ENCODE measurements around the gene ABCF2. TPM values are rescaled to one million over a fixed set of nuclear protein-coding genes. Genes with fewer than 3 reads are reported as not detected.

Gene ABCF2
- polyA plus RNA-seq, 1 of the 3 experiments (the other 2 are of a cell fraction) = 75.4 TPM

- Histone ChIP-seq H3K4me1 (ENCODE audit: control insufficient read depth in 1 of 2, insufficient read depth in 2 of 2, low read depth in 1 of 2, low read length in 1 of 2) (peaks cover 0 to 9% of the 10 kb centered on the region in 2 experiments; a peak in 1 of 4 replicates), H2AFZ (ENCODE audit: low read depth) (peak overlapping the region; percentile 51; the same call in 1 of the 2 replicates), H3K9me3 (no peaks in the 10 kb centered on the region), H3K27me3 (ENCODE audit: insufficient read depth) (peaks cover 84% of the 10 kb centered on the region), H3K4me3 (ENCODE audit: low read depth in 2 of 2, low read length in 1 of 2) (peak overlapping the region; percentile 41 to 46; a peak in 3 of 4 replicates), H3F3A (replicated peaks; ENCODE audit: insufficient read depth) (no peaks in the 10 kb centered on the region), H3K27ac (ENCODE audit: low read depth in 2 of 2, low read length in 1 of 2) (no peak overlapping the region), H3K36me3 (replicated peaks in 1 of 2; ENCODE audit: control insufficient read depth in 1 of 2, insufficient read depth in 2 of 2, low read length in 1 of 2) (no peaks in the 10 kb centered on the region), H3K9ac (no peak overlapping the region), H3K9me2 (no peaks in the 10 kb centered on the region), H4K20me1 (ENCODE audit: insufficient read depth) (no peaks in the 10 kb centered on the region), H3K79me2 (ENCODE audit: insufficient read depth) (no peaks in the 10 kb centered on the region), H3K4me2 (peak overlapping the region; percentile 78)
- peak; percentile 91 for DNase-seq
- 4% methylated on average over 21 of the region's 52 CpGs for WGBS (ENCODE audit: low lambda C conversion rate)
- TF ChIP-seq USF2 (IDR thresholded peaks at IDR 0.05; ENCODE audit: borderline replicate concordance, low read depth, low read length) (no peak), TCF12 (IDR thresholded peaks at IDR 0.05) (no peak), RFX5 (IDR thresholded peaks at IDR 0.05; ENCODE audit: low read length) (no peak), EZH2phosphoT487 (IDR thresholded peaks at IDR 0.05; ENCODE audit: borderline replicate concordance, low read depth) (0 out of 2 replicates have a peak, but pooled peaks have one; percentile 82), RAD21 (IDR thresholded peaks at IDR 0.05; ENCODE audit: low read length) (no peak), MXI1 (IDR thresholded peaks at IDR 0.05; ENCODE audit: low read depth, low read length) (no peak)
- TF ChIP-seq, protein P1, sequence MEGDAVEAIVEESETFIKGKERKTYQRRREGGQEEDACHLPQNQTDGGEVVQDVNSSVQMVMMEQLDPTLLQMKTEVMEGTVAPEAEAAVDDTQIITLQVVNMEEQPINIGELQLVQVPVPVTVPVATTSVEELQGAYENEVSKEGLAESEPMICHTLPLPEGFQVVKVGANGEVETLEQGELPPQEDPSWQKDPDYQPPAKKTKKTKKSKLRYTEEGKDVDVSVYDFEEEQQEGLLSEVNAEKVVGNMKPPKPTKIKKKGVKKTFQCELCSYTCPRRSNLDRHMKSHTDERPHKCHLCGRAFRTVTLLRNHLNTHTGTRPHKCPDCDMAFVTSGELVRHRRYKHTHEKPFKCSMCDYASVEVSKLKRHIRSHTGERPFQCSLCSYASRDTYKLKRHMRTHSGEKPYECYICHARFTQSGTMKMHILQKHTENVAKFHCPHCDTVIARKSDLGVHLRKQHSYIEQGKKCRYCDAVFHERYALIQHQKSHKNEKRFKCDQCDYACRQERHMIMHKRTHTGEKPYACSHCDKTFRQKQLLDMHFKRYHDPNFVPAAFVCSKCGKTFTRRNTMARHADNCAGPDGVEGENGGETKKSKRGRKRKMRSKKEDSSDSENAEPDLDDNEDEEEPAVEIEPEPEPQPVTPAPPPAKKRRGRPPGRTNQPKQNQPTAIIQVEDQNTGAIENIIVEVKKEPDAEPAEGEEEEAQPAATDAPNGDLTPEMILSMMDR (IDR thresholded peaks at IDR 0.05) = peak; percentile 74
- TF ChIP-seq, protein P2, sequence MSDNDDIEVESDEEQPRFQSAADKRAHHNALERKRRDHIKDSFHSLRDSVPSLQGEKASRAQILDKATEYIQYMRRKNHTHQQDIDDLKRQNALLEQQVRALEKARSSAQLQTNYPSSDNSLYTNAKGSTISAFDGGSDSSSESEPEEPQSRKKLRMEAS (IDR thresholded peaks at IDR 0.05; ENCODE audit: low read depth) = no peak
- ChIA-PET CTCF (interaction anchor here (0.6 to 15.5 kb wide), 42 partner anchors 11 to 1491 kb away, joined by 3 to 243 read pairs (median 4); partner anchors contain the start of genes ABCF2, ATG9B, CHPF2 and TMUB1), POLR2A (no interaction called here)
Measured at GRCh38 chr7:151168003-151168786, 58.8 kb downstream of the ABCF2 start.

- no peak within 1 kb of the TSS for H3K9ac ChIP-seq
- POLR2A ChIA-PET = no interaction called here
- H3K79me2 ChIP-seq (ENCODE audit: insufficient read depth) = no peaks in the 10 kb centered on the region
- no peaks in the 10 kb centered on the region for H3F3A ChIP-seq (replicated peaks; ENCODE audit: insufficient read depth)
- H3K4me1 ChIP-seq (ENCODE audit: control insufficient read depth in 1 of 2, insufficient read depth in 2 of 2, low read depth in 1 of 2, low read length in 1 of 2) = peaks cover 0 to 9% of the 10 kb centered on the region in 2 experiments; a peak in 1 of 4 replicates
- TF ChIP-seq EZH2phosphoT487 (IDR thresholded peaks at IDR 0.05; ENCODE audit: borderline replicate concordance, low read depth) (peak; percentile 96; the same call in 1 of the 2 replicates), RXRA (IDR thresholded peaks at IDR 0.05; ENCODE audit: borderline replicate concordance, low read depth) (no peak)
- TF ChIP-seq, protein P1 (IDR thresholded peaks at IDR 0.05) = peak; percentile 3; the same call in 1 of the 2 replicates
- TF ChIP-seq, protein P3, sequence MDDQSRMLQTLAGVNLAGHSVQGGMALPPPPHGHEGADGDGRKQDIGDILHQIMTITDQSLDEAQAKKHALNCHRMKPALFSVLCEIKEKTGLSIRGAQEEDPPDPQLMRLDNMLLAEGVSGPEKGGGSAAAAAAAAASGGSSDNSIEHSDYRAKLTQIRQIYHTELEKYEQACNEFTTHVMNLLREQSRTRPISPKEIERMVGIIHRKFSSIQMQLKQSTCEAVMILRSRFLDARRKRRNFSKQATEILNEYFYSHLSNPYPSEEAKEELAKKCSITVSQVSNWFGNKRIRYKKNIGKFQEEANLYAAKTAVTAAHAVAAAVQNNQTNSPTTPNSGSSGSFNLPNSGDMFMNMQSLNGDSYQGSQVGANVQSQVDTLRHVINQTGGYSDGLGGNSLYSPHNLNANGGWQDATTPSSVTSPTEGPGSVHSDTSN (IDR thresholded peaks at IDR 0.05) = peak; percentile 37
- H4K20me1 ChIP-seq (ENCODE audit: insufficient read depth) = no peaks in the 10 kb centered on the region
- CTCF ChIA-PET = interaction anchor here (0.6 to 15.5 kb wide), 37 partner anchors 11 to 391 kb away, joined by 3 to 243 read pairs (median 4); partner anchors contain the start of genes ABCF2, ATG9B, CHPF2 and TMUB1
- H3K36me3 ChIP-seq (replicated peaks in 1 of 2; ENCODE audit: control insufficient read depth in 1 of 2, insufficient read depth in 2 of 2, low read length in 1 of 2) = no peaks in the 10 kb centered on the region
- no peaks in the 10 kb centered on the region for H3K9me2 ChIP-seq
- H3K27me3 ChIP-seq (ENCODE audit: insufficient read depth) = peaks cover 87% of the 10 kb centered on the region
- peak; percentile 85 for DNase-seq
- no peaks in the 10 kb centered on the region for H3K9me3 ChIP-seq
- WGBS (ENCODE audit: low lambda C conversion rate) = 1% methylated on average over 28 of the region's 101 CpGs
- peak within 1 kb of the TSS; percentile 78 for H3K4me2 ChIP-seq
- H3K4me3 ChIP-seq (ENCODE audit: low read depth in 2 of 2, low read length in 1 of 2) = peak within 1 kb of the TSS; percentile 41 to 46; a peak in 3 of 4 replicates
- H2AFZ ChIP-seq (ENCODE audit: low read depth) = peak within 1 kb of the TSS; percentile 51; the same call in 1 of the 2 replicates
- no peak within 1 kb of the TSS for H3K27ac ChIP-seq (ENCODE audit: low read depth in 2 of 2, low read length in 1 of 2)
Measured at GRCh38 chr7:151167197-151167961, 59.6 kb downstream of the ABCF2 start, which contains the start of gene GBX1. GBX1 (minus strand) TSS chr7:151167694; CDS start chr7:151167548, 146 bp downstream.

Data from SK-N-SH (cell line).